Lung (tissue), 12 donors: Measurements from ENCODE around the gene PARD3. TPM values are rescaled to one million over a fixed set of nuclear protein-coding genes. Genes with fewer than 3 reads are reported as not detected.

Experiments
- ATAC-seq: fragments of 200-7000 bp; cut with Tn5 transposase; one replicate; pipeline ENCODE4 v1.9.1; 2020; ENCODE audit warnings: moderate number of reproducible peaks; ENCODE audit not compliant: insufficient read depth, low FRiP score
- DNase-seq, 3 donors: peaks; one replicate each; pipeline ENCODE4 v3.0.0-alpha.2; 2013 to 2017
- H3K27ac ChIP-seq, 2 donors: one replicate each; pipeline ENCODE4 v1.5.1; 2013; ENCODE audit warnings: mild to moderate bottlenecking in 2 of 2, moderate library complexity in 2 of 2, control low read depth in 1 of 2, inconsistent platforms in 1 of 2, low read depth in 1 of 2, low read length in 1 of 2
- H3K27me3 ChIP-seq, 3 donors: one replicate each; pipeline ENCODE4 v1.5.1; 2013; ENCODE audit warnings: low read length in 2 of 3; ENCODE audit not compliant: control insufficient read depth in 3 of 3, insufficient read depth in 3 of 3
- H3K36me3 ChIP-seq, 4 donors: one replicate each; pipeline ENCODE4 v1.5.1; 2013; ENCODE audit warnings: low read length in 4 of 4, mild to moderate bottlenecking in 1 of 4, moderate library complexity in 1 of 4; ENCODE audit not compliant: control insufficient read depth in 4 of 4, insufficient read depth in 4 of 4
- H3K4me1 ChIP-seq, 5 donors: one replicate each; pipeline ENCODE4 v1.5.1; 2013; ENCODE audit warnings: low read length in 5 of 5, mild to moderate bottlenecking in 2 of 5, moderate library complexity in 1 of 5; ENCODE audit not compliant: control insufficient read depth in 5 of 5, insufficient read depth in 5 of 5
- H3K4me3 ChIP-seq: one replicate; pipeline ENCODE4 v1.5.1; 2013; ENCODE audit warnings: mild to moderate bottlenecking, control low read depth, moderate library complexity
- H3K9ac ChIP-seq, 2 donors: one replicate each; pipeline ENCODE4 v1.5.1; 2013; ENCODE audit warnings: low read length in 2 of 2, control low read depth in 1 of 2; ENCODE audit not compliant: insufficient read depth in 1 of 2
- H3K9me3 ChIP-seq, 4 donors: one replicate each; pipeline ENCODE4 v1.5.1; 2013; ENCODE audit warnings: low read length in 3 of 4, mild to moderate bottlenecking in 1 of 4, moderate library complexity in 1 of 4; ENCODE audit not compliant: control insufficient read depth in 4 of 4, insufficient read depth in 3 of 4
- CTCF ChIP-seq: IDR thresholded peaks from 2 replicates; pipeline ENCODE4 v1.5.1; 2012; ENCODE audit warnings: mild to moderate bottlenecking; ENCODE audit errors: control extremely low read depth, extremely low read depth
- WGBS, 2 donors: extraction: QIAGEN DNeasy Blood & Tissue Kit; methylation state at CpG; one replicate each; pipeline ENCODE4 v1.1.7; 2013; 5-methylcytosine and 5-hydroxymethylcytosine counted together
- polyA plus RNA-seq, 2 donors: library from polyadenylated mRNA; stranded (reverse); fragments of 200-250 nt; gene quantifications; one replicate each; pipeline ENCODE4 v1.2.1, GENCODE V29; 2013
- total RNA-seq, 2 donors: library from RNA; depleted of rRNA in 1 of 2; stranded (reverse); fragments of >200 nt in 1 of 2; gene quantifications; one replicate each; pipeline ENCODE4 v1.2.1, GENCODE V29; 2014 to 2021
- donor health status: control.
- donor health status: control.
- donor health status: Bipolar disorder and iron deficiency.
- donor health status: healthy.
- donor health status: DM: yes; HTN: yes; CAD: no.

PARD3 gene
- total and polyA plus RNA-seq, 4 donors, result 10.3 to 69.2 (median 27.6) TPM

GRCh38 chr10:34254596-34254995, 560.5 kb downstream of the PARD3 start:
- Histone ChIP-seq H3K9ac (no peak overlapping the region), H3K27me3 (no peaks in the 10 kb centered on the region), H3K36me3 (peaks cover 0 to 2% (median 0%) of the 10 kb centered on the region in 4 donors), H3K4me3 (no peak overlapping the region), H3K4me1 (peaks cover 0 to 17% (median 3%) of the 10 kb centered on the region in 5 donors), H3K27ac (no peak overlapping the region), H3K9me3 (no peaks in the 10 kb centered on the region)
- ATAC-seq (peak; percentile 34), DNase-seq (peak in 1 of 3 donors; percentile 28)
- no peak for TF ChIP-seq CTCF

- 55 to 79% methylated on average over 7 of the region's 7 CpGs for WGBS, 2 donors
- no peak for TF ChIP-seq CTCF
Measured at GRCh38 chr10:34252111-34252510, 563.0 kb downstream of the PARD3 start.

GRCh38 chr10:34251177-34251576, 563.9 kb downstream of the PARD3 start:
- ATAC-seq (no peak), DNase-seq (no peak)
- 92 to 94% methylated on average over 4 of the region's 4 CpGs for WGBS, 2 donors
- H3K27me3 ChIP-seq, result no peaks in the 10 kb centered on the region
- peak overlapping the region in 1 of 2 donors; percentile 16 for H3K9ac ChIP-seq
- TF ChIP-seq CTCF, result no peak
- H3K36me3 ChIP-seq, result peaks cover 0 to 1% (median 0%) of the 10 kb centered on the region in 4 donors
- no peaks in the 10 kb centered on the region for H3K9me3 ChIP-seq
- no peak overlapping the region for H3K4me3 ChIP-seq
- H3K27ac ChIP-seq, result no peak overlapping the region
- H3K4me1 ChIP-seq, result peaks cover 0 to 17% (median 3%) of the 10 kb centered on the region in 5 donors

More at GRCh38 chr10:34252111-34252510, 563.0 kb downstream of the PARD3 start:
- Histone ChIP-seq H3K27ac (peak overlapping the region in 1 of 2 donors; percentile 53), H3K27me3 (no peaks in the 10 kb centered on the region), H3K9me3 (no peaks in the 10 kb centered on the region), H3K4me1 (peaks cover 0 to 17% (median 3%) of the 10 kb centered on the region in 5 donors), H3K9ac (no peak overlapping the region), H3K36me3 (peaks cover 0 to 2% (median 0%) of the 10 kb centered on the region in 4 donors), H3K4me3 (no peak overlapping the region)
- DNase-seq, result no peak
- ATAC-seq, result no peak

GRCh38 chr10:34250722-34251121, 564.4 kb downstream of the PARD3 start:
- Histone ChIP-seq H3K9me3 (no peaks in the 10 kb centered on the region), H3K27me3 (no peaks in the 10 kb centered on the region), H3K27ac (no peak overlapping the region), H3K4me3 (no peak overlapping the region), H3K36me3 (no peaks in the 10 kb centered on the region), H3K4me1 (peaks cover 0 to 17% (median 3%) of the 10 kb centered on the region in 5 donors), H3K9ac (no peak overlapping the region)
- ATAC-seq (no peak), DNase-seq (no peak)
- WGBS, 2 donors, result 70 to 77% methylated on average over 3 of the region's 3 CpGs
- TF ChIP-seq CTCF, result no peak
